HL-60 (cell line): ENCODE measurements around the gene ANKRD33B.

ENCODE experiments used
- DNase-seq, 2 experiments: peaks; one replicate each; pipeline ENCODE4 v3.0.0-alpha.2; 2010 to 2020; ENCODE audit warnings: low read depth in 1 of 2, low spot score in 1 of 2
- H3K27ac ChIP-seq: fragments of 250-450 bp; sonication (Bioruptor Pico); replicated peaks from 2 replicates; pipeline ENCODE4 v1.5.1; 2020; ENCODE audit warnings: mild to moderate bottlenecking, moderate library complexity
- H3K27me3 ChIP-seq: fragments of 250-450 bp; sonication (Bioruptor Pico); 2 replicates; pipeline ENCODE4 v1.5.1; 2021; ENCODE audit warnings: mild to moderate bottlenecking, moderate library complexity; ENCODE audit not compliant: insufficient read depth, poor library complexity, severe bottlenecking
- H3K4me3 ChIP-seq: replicated peaks from 2 replicates; pipeline ENCODE4 v1.5.1; 2011; ENCODE audit warnings: mild to moderate bottlenecking, control low read depth, low read length; ENCODE audit not compliant: insufficient read depth
- GABPA ChIP-seq: IDR thresholded peaks from 2 replicates; pipeline ENCODE4 v1.6.1; 2012; ENCODE audit warnings: low read depth
- POLR2AphosphoS5 ChIP-seq: IDR thresholded peaks from 2 replicates; pipeline ENCODE4 v1.6.1; 2012; ENCODE audit warnings: low read depth
- REST ChIP-seq: IDR thresholded peaks from 2 replicates; pipeline ENCODE4 v1.6.1; 2012; ENCODE audit warnings: low read depth; ENCODE audit not compliant: insufficient replicate concordance
- SPI1 ChIP-seq: IDR thresholded peaks from 2 replicates; pipeline ENCODE4 v1.6.1; 2012; ENCODE audit warnings: low read depth, mild to moderate bottlenecking, borderline replicate concordance
- TF ChIP-seq, protein P1 (sequence below): IDR thresholded peaks from one replicate; pipeline ENCODE4 v1.5.1; 2011; ENCODE audit warnings: low read length, control low read depth, inconsistent platforms; ENCODE audit not compliant: insufficient read depth

The ANKRD33B gene

DNA sequence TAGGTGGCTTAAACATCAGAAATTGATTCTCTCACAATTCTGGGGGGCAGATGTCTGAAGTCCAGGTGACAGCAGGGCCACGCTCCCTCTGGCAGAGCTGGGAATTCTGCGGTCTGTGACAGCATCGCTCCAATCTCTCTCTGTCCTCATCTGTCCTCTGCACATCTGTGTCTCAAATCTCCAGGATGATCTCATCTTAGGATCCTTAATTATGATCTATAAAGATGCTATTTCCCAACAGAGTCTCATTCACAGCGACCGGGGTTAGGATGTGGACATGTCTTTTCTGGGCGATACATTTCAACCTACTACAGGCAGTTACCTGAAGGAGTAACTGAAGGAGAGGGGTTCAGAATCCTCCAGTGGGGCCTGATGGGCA is 31.4 kb downstream of the ANKRD33B start:
- TF ChIP-seq GABPA (no peak), REST (no peak), SPI1 (no peak)
- TF ChIP-seq, protein P1, sequence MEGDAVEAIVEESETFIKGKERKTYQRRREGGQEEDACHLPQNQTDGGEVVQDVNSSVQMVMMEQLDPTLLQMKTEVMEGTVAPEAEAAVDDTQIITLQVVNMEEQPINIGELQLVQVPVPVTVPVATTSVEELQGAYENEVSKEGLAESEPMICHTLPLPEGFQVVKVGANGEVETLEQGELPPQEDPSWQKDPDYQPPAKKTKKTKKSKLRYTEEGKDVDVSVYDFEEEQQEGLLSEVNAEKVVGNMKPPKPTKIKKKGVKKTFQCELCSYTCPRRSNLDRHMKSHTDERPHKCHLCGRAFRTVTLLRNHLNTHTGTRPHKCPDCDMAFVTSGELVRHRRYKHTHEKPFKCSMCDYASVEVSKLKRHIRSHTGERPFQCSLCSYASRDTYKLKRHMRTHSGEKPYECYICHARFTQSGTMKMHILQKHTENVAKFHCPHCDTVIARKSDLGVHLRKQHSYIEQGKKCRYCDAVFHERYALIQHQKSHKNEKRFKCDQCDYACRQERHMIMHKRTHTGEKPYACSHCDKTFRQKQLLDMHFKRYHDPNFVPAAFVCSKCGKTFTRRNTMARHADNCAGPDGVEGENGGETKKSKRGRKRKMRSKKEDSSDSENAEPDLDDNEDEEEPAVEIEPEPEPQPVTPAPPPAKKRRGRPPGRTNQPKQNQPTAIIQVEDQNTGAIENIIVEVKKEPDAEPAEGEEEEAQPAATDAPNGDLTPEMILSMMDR, result no peak
- H3K27ac ChIP-seq, result no peak overlapping the region
- no peak for DNase-seq
- H3K4me3 ChIP-seq, result no peak overlapping the region
- H3K27me3 ChIP-seq, result no peaks in the 10 kb centered on the region

DNA sequence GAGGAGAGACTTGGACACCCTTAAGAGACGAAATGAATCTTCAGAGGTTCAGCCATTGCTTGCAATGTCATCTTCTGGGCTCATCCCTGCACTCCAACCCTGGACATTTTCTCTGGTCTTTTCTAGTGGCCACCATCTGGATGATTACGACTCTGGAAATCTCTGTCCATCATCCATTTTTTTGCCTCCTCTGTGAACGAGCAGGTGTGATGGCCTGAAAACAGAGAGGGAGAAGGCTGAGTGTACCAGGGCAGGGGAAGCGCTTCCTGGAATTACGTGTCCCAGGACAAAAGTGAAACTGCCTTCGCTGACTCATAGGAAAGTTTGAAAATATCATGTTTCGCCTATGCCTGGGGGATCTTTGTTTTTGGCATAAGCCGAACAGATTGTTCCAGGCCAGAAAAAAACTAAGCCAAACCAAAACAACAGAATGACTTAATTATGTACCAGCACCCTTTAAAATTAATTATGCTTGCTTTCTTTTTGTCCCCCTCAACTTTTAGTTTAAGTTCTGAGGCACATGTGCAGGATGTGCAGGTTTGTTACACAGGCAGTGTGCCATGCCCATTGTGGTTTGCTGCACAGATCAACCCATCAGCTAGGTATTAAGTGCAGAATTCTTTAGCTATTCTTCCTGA is 31.9 kb downstream of the ANKRD33B start:
- H3K4me3 ChIP-seq, result no peak overlapping the region
- no peak for DNase-seq
- TF ChIP-seq, protein P1, result no peak
- TF ChIP-seq GABPA, result no peak
- TF ChIP-seq SPI1, result no peak
- H3K27me3 ChIP-seq, result no peaks in the 10 kb centered on the region
- no peak overlapping the region for H3K27ac ChIP-seq

- no peak overlapping the region for H3K27ac ChIP-seq
- no peak overlapping the region for H3K4me3 ChIP-seq
- no peak for DNase-seq
- TF ChIP-seq REST (no peak), GABPA (no peak), SPI1 (no peak), POLR2AphosphoS5 (no peak)
- TF ChIP-seq, protein P1, result no peak
- H3K27me3 ChIP-seq, result no peaks in the 10 kb centered on the region
Observed at GRCh38 chr5:10596310-10596703, 32.4 kb downstream of the ANKRD33B start.

- H3K27me3 ChIP-seq, result no peaks in the 10 kb centered on the region
- H3K27ac ChIP-seq, result no peak overlapping the region
- H3K4me3 ChIP-seq, result no peak overlapping the region
- TF ChIP-seq SPI1 (no peak), REST (no peak), POLR2AphosphoS5 (no peak)
- TF ChIP-seq, protein P1, result no peak
- no peak for DNase-seq
Observed at GRCh38 chr5:10596886-10597451, 33.1 kb downstream of the ANKRD33B start.
